Measurements from ENCODE around the gene MYLK4.

DNA sequence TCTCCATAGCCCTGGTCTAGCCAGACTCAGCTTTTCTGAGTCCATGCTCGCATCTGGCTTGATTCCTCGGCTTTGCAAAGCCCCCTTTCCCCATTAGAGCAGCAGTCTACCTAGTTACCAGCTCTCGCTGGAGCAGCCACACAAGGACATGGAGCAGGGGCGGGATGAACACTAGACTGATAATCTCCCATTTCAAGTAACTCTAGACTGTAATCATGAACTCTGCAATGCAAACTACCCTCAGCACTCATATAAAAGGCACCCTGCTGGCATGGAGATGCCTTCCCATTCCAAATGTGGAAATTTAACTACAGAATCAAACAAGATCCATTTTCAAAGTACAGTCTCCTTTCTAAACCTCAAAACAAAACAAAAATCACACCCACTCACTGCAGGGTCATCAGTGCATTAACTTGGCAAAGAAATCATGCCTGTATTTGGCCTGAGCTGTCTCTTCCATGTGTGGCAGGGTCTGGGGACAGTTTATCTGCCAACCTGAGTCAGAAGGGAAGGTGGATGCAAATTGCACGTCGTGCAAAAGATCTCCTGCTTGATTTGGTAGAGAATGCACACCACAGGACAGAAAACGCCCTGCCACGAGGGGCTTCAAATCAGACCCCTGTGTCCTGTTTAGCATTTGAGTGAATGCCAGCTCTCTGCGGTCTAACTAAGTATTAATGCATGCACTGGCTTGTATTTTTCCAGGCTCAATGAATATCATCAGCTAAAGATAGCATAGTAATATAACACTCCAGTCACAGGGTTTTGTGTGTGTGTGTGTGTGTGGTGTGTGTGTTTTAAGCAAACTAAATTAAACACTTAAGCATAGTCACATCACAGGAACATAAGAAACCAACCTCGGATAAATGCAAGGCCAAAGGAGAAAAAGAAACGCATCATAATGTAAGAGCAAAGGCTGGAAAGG lies 85.3 kb downstream of the MYLK4 start:
- TF ChIP-seq, protein P1, sequence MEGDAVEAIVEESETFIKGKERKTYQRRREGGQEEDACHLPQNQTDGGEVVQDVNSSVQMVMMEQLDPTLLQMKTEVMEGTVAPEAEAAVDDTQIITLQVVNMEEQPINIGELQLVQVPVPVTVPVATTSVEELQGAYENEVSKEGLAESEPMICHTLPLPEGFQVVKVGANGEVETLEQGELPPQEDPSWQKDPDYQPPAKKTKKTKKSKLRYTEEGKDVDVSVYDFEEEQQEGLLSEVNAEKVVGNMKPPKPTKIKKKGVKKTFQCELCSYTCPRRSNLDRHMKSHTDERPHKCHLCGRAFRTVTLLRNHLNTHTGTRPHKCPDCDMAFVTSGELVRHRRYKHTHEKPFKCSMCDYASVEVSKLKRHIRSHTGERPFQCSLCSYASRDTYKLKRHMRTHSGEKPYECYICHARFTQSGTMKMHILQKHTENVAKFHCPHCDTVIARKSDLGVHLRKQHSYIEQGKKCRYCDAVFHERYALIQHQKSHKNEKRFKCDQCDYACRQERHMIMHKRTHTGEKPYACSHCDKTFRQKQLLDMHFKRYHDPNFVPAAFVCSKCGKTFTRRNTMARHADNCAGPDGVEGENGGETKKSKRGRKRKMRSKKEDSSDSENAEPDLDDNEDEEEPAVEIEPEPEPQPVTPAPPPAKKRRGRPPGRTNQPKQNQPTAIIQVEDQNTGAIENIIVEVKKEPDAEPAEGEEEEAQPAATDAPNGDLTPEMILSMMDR (IDR thresholded peaks at IDR 0.05; ENCODE audit: poor library complexity) = no peak
- no peak for TF ChIP-seq EZH2 (IDR thresholded peaks at IDR 0.05; ENCODE audit: borderline replicate concordance)
